NB4 (cell line): ENCODE results near the gene CELSR1.

Experiments
- POLR2A ChIP-seq: IDR thresholded peaks from 2 replicates; pipeline ENCODE4 v1.6.1; 2011; ENCODE audit warnings: mild to moderate bottlenecking; ENCODE audit not compliant: insufficient read length; ENCODE audit errors: extremely low read depth
- TF ChIP-seq, protein P1 (sequence below): IDR thresholded peaks from one replicate; pipeline ENCODE4 v1.5.1; 2012; ENCODE audit warnings: low read depth, low read length

- TF ChIP-seq, protein P1, sequence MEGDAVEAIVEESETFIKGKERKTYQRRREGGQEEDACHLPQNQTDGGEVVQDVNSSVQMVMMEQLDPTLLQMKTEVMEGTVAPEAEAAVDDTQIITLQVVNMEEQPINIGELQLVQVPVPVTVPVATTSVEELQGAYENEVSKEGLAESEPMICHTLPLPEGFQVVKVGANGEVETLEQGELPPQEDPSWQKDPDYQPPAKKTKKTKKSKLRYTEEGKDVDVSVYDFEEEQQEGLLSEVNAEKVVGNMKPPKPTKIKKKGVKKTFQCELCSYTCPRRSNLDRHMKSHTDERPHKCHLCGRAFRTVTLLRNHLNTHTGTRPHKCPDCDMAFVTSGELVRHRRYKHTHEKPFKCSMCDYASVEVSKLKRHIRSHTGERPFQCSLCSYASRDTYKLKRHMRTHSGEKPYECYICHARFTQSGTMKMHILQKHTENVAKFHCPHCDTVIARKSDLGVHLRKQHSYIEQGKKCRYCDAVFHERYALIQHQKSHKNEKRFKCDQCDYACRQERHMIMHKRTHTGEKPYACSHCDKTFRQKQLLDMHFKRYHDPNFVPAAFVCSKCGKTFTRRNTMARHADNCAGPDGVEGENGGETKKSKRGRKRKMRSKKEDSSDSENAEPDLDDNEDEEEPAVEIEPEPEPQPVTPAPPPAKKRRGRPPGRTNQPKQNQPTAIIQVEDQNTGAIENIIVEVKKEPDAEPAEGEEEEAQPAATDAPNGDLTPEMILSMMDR: no peak
- TF ChIP-seq POLR2A: no peak
These were observed 120.4 kb downstream of the CELSR1 start for GRCh38 chr22:46416891-46417580.
